Activated T-helper 2 cell treated with anti-CD3 and anti-CD28 coated beads, Interferon-gamma antibody, Interleukin-2, Interleukin-4, amounts not matched to agents 10 μg/mL and 5 μg/mL and 100 μg/mL, durations not matched to agents 14 hours and 24 hours and 36 hours (primary cell): Measurements from ENCODE around the gene DEPDC5. TPM values are rescaled to one million over a fixed set of nuclear protein-coding genes. Genes with fewer than 3 reads are reported as not detected.
A peak's percentile ranks its signal among the peaks of the same experiment; 100 is the strongest.
"Not testable (repeated sequence)": the region's sequence is repeated elsewhere in the genome, so short reads cannot be mapped to it uniquely, and the experiment has no call there.

Experiments used
- DNase-seq: peaks from one replicate; pipeline ENCODE4 v3.0.0; 2021; ENCODE audit warnings: low spot score
- H3K27ac Mint-ChIP-seq: one replicate; pipeline ENCODE4 v1.8.0; 2021; ENCODE audit warnings: mixed read lengths
- H3K27me3 Mint-ChIP-seq: one replicate; pipeline ENCODE4 v1.8.0; 2021; ENCODE audit warnings: low read depth, mixed read lengths
- H3K36me3 Mint-ChIP-seq: one replicate; pipeline ENCODE4 v1.8.0; 2021; ENCODE audit warnings: low read depth, mixed read lengths
- H3K4me1 Mint-ChIP-seq: one replicate; pipeline ENCODE4 v1.8.0; 2021; ENCODE audit warnings: low read depth, mixed read lengths
- H3K4me3 Mint-ChIP-seq: one replicate; pipeline ENCODE4 v1.8.0; 2021; ENCODE audit warnings: low read depth, mild to moderate bottlenecking, moderate library complexity, mixed read lengths
- H3K9me3 Mint-ChIP-seq: one replicate; pipeline ENCODE4 v1.8.0; 2021; ENCODE audit warnings: mixed read lengths
- intact Hi-C: fragments of 100-400 bp; cut with micrococcal nuclease; formaldehyde crosslinking; loops from one replicate; pipeline ENCODE4 v1.15.1; 2023
- total RNA-seq: library from RNA; stranded (reverse); gene quantifications from 2 replicates; pipeline ENCODE4 v1.2.3, GENCODE V29; 2022

The DEPDC5 gene
- total RNA-seq, 1 donor from 2014 or later = 33.2 TPM

DNA sequence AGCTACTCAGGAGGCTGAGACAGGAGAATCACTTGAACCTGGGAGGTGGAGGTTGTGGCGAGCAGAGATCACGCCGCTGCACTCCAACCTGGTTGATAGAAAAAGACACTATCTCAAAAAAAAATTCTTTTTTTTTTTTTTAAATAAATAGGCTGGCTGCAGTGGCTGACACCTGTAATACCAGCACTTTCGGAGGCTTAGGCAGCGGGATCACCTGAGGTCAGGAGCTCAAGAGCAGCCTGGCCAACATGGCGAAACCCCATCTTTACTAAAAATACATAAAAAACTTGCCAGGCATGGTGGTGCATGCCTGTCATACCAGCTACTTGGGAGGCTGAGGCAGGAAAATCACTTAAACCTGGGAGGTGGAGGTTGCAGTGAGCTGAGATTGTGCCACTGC lies 47.0 kb downstream of the DEPDC5 start:
- intact Hi-C loops, H3K4me1 Mint-ChIP-seq, DNase-seq, H3K4me3 Mint-ChIP-seq, H3K9me3 Mint-ChIP-seq, H3K27ac Mint-ChIP-seq, H3K27me3 Mint-ChIP-seq: not testable (repeated sequence)
- peaks cover 50% of the 10 kb centered on the region for H3K36me3 Mint-ChIP-seq

DNA sequence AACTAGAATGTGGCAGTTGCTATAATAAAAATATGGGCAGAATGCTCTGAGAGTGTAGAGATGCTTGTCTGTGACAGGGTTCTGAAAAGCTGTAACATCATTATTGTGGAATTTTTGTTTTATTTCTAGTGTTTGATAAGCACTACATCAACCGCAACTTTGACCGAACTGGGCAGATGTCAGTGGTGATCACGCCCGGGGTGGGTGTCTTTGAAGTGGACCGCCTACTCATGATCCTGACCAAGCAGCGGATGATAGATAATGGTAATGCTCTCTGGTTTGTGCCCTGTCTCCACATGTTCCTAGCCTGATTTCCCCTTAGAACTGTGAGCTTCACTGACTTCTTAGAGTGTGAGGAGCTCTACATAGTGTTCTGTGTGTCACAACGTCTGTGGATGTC lies 48.8 kb downstream of the DEPDC5 start:
- Mint-ChIP-seq H3K36me3 (peaks cover 51% of the 10 kb centered on the region), H3K27ac (no peak overlapping the region), H3K4me1 (no peaks in the 10 kb centered on the region), H3K4me3 (no peak overlapping the region), H3K9me3 (no peaks in the 10 kb centered on the region), H3K27me3 (no peaks in the 10 kb centered on the region)
- intact Hi-C loops = no loop called here
- no peak for DNase-seq

DNA sequence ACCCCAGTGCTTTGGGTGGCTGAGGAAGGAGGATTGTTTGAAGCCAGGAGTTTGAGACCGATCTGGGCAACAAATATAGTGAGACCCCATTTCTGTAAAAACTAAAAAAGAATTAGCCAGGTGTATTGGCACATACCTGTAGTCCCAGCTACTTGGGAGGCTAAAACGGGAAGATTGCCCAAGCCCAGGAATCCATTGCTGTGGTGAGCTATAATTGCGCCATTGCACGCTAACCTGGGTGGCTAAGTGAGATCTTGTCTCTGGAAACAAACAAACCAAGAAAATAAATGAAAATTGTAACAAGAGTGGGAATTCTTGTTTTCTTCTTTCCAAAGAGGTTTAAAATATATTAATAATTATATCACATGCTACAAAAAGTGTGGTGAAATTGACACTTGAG lies 52.9 kb downstream of the DEPDC5 start:
- Mint-ChIP-seq H3K36me3 (peaks cover 67% of the 10 kb centered on the region), H3K27me3 (no peaks in the 10 kb centered on the region), H3K9me3 (no peaks in the 10 kb centered on the region), H3K4me1 (no peaks in the 10 kb centered on the region), H3K4me3 (no peak overlapping the region), H3K27ac (no peak overlapping the region)
- intact Hi-C loops = no loop called here
- no peak for DNase-seq

GRCh38 chr22:31812977-31813605 lies 59.3 kb downstream of the DEPDC5 start:
- Mint-ChIP-seq H3K27me3 (no peaks in the 10 kb centered on the region), H3K4me1 (peaks cover 1% of the 10 kb centered on the region), H3K36me3 (peaks cover 58% of the 10 kb centered on the region), H3K4me3 (no peak overlapping the region), H3K27ac (no peak overlapping the region), H3K9me3 (no peaks in the 10 kb centered on the region)
- no peak for DNase-seq
- intact Hi-C loops = no loop called here

DNA sequence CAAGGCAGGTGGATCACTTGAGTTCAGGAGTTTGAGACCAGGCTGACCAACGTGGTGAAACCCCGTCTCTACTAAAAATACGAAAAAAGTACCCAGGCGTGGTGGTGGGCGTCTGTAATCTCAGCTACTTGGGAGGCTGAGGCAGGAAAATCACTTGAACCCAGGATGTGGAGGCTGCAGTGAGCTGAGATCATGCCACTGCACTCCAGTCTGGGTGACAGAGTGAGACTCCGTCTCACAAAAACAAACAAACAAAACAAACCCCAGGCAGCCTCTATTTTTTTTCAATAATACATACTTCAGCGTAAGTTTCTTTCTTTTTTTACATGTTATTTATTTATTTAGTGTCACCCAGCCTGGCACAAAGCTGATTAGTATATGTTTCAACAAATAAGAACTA lies 60.1 kb downstream of the DEPDC5 start:
- peaks cover 65% of the 10 kb centered on the region for H3K36me3 Mint-ChIP-seq
- H3K4me1 Mint-ChIP-seq, H3K9me3 Mint-ChIP-seq, H3K27ac Mint-ChIP-seq, intact Hi-C loops, H3K27me3 Mint-ChIP-seq, DNase-seq, H3K4me3 Mint-ChIP-seq: not testable (repeated sequence)

GRCh38 chr22:31814942-31815341 lies 61.1 kb downstream of the DEPDC5 start:
- Mint-ChIP-seq H3K27me3 (no peaks in the 10 kb centered on the region), H3K36me3 (peaks cover 69% of the 10 kb centered on the region), H3K4me1 (peaks cover 15% of the 10 kb centered on the region), H3K27ac (no peak overlapping the region), H3K4me3 (no peak overlapping the region), H3K9me3 (no peaks in the 10 kb centered on the region)
- intact Hi-C loops = no loop called here
- DNase-seq = no peak

GRCh38 chr22:31815383-31815814 lies 61.6 kb downstream of the DEPDC5 start:
- intact Hi-C loops, H3K9me3 Mint-ChIP-seq, H3K27me3 Mint-ChIP-seq, H3K27ac Mint-ChIP-seq, H3K4me3 Mint-ChIP-seq, DNase-seq: not testable (repeated sequence)
- Mint-ChIP-seq H3K36me3 (peaks cover 66% of the 10 kb centered on the region), H3K4me1 (peaks cover 15% of the 10 kb centered on the region)

GRCh38 chr22:31816750-31817149 lies 62.9 kb downstream of the DEPDC5 start:
- Mint-ChIP-seq H3K4me3 (no peak overlapping the region), H3K27me3 (no peaks in the 10 kb centered on the region), H3K36me3 (peaks cover 69% of the 10 kb centered on the region), H3K9me3 (no peaks in the 10 kb centered on the region), H3K4me1 (peaks cover 19% of the 10 kb centered on the region), H3K27ac (no peak overlapping the region)
- no peak for DNase-seq
- intact Hi-C loops = no loop called here

DNA sequence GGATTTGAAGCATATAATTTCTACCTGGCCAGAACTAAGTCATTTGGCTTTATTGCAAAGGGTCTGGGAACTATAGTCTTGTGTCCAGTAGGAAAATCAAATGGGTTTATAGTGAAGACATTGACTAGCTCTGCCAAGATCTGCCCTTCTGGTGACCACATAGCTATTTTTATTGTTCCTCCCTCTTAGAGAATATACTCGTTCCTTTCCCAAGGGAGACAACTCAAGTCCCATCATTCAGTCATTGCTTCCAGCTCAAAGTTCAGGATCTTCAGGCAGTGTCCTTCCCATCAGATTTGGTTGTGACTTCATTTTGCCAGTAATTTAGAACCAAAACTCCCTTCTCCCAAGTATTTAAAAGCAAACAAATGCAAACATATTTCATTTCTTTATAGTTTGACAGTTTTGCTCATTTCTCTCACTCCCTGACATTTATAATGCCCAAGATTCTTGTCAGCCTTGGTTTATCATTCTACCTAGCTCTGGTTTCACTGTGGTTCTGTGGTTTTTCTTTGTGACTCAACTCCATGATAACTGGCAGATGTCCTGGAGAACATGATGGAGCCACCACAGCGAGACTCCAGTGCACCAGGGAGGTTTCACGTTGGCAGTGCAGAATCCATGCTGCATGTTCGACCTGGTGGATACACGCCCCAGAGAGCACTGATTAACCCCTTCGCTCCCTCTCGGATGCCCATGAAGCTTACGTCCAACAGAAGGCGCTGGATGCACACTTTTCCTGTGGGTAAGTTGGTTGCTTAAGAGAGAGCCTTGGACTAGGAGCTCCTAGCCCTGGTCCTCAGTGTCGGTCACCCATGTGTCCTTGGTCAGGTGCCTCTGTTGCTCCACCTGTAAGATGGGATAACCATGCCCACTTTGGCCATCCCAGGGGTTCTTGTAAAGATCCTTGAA lies 64.9 kb downstream of the DEPDC5 start:
- Mint-ChIP-seq H3K27me3 (no peaks in the 10 kb centered on the region), H3K4me1 (peaks cover 19% of the 10 kb centered on the region), H3K36me3 (peaks cover 81% of the 10 kb centered on the region), H3K27ac (peak overlapping the region; percentile 28), H3K4me3 (no peak overlapping the region), H3K9me3 (no peaks in the 10 kb centered on the region)
- intact Hi-C loops = loop anchor here (1.0 kb wide), 1 partner anchor 11 kb away; no protein-coding TSS in a partner anchor
- no peak for DNase-seq

DNA sequence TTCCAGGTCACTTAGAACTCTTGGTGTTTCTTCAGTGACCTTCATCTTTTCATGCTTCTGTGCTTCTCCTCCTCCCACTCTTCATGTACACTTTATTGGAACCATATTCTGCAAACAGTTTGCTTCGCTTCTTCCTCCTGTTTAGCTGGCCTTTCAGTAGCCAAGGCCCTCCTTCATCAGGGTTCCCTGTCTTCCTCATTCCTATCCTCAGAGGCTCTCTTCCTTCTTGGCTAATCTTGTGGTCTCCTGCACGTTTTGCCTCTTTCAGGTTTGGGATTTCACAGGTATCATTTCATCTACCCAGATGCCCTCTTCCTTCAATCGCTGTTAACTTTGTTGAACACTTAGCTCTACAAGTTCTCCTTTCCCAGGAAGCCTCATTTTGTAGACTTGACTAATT lies 66.8 kb downstream of the DEPDC5 start:
- Mint-ChIP-seq H3K9me3 (no peaks in the 10 kb centered on the region), H3K4me3 (no peak overlapping the region), H3K27ac (no peak overlapping the region), H3K4me1 (peaks cover 21% of the 10 kb centered on the region), H3K27me3 (no peaks in the 10 kb centered on the region), H3K36me3 (peaks cover 76% of the 10 kb centered on the region)
- intact Hi-C loops = loop anchor here (10.0 kb wide), 1 partner anchor 156 kb away; the partner anchor contains the start of gene PISD
- no peak for DNase-seq

- Mint-ChIP-seq H3K36me3 (peaks cover 75% of the 10 kb centered on the region), H3K27ac (no peak overlapping the region), H3K9me3 (no peaks in the 10 kb centered on the region), H3K4me1 (peaks cover 22% of the 10 kb centered on the region), H3K4me3 (no peak overlapping the region), H3K27me3 (no peaks in the 10 kb centered on the region)
- intact Hi-C loops = loop anchor here (10.0 kb wide), 1 partner anchor 157 kb away; the partner anchor contains the start of gene PISD
- no peak for DNase-seq
These were observed 67.8 kb downstream of the DEPDC5 start for GRCh38 chr22:31821572-31821971.

- Mint-ChIP-seq H3K36me3 (peaks cover 71% of the 10 kb centered on the region), H3K9me3 (no peaks in the 10 kb centered on the region), H3K4me1 (peaks cover 22% of the 10 kb centered on the region), H3K4me3 (no peak overlapping the region), H3K27ac (no peak overlapping the region), H3K27me3 (no peaks in the 10 kb centered on the region)
- DNase-seq = no peak
- intact Hi-C loops = loop anchor here (10.0 kb wide), 1 partner anchor 158 kb away; the partner anchor contains the start of gene PISD
These were observed 68.7 kb downstream of the DEPDC5 start for GRCh38 chr22:31822523-31822922.

- H3K36me3 Mint-ChIP-seq = peaks cover 65% of the 10 kb centered on the region
- no peaks in the 10 kb centered on the region for H3K27me3 Mint-ChIP-seq
- intact Hi-C loops = loop anchor here (10.0 kb wide), 1 partner anchor 161 kb away; the partner anchor contains the start of gene PISD
- H3K4me1 Mint-ChIP-seq = peaks cover 24% of the 10 kb centered on the region
- no peaks in the 10 kb centered on the region for H3K9me3 Mint-ChIP-seq
- no peak for DNase-seq
- H3K27ac Mint-ChIP-seq = peak overlapping the region; percentile 18
- no peak overlapping the region for H3K4me3 Mint-ChIP-seq
These were observed 71.7 kb downstream of the DEPDC5 start for GRCh38 chr22:31825513-31825912.
